ENCODE data around the gene SKAP1. TPM values are rescaled to one million over a fixed set of nuclear protein-coding genes. Genes with fewer than 3 reads are reported as not detected.

The SKAP1 gene
- total RNA-seq, 1 donor from 2014 or later = 0.49 TPM

DNA sequence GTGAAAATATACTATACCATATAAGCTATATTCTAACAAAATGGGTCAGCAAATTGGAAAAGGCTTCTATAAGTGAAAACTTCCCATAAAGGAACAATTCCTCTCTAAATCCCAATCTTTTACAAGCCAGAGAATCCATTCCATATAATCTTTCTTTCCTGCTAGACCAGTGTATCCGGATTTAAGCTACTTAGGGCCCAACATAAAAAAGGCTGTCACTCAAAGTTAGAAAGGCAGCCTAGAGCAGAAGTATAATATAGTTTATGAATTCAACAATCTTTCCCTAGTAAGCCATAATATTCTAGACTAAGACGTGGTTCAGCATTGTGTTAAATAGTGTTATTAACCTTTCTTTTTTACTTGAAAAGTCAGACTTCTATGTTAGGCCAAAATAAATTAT lies 93.0 kb downstream of the SKAP1 start:
- Mint-ChIP-seq H3K27me3 (ENCODE audit: low read depth) (peaks cover 93% of the 10 kb centered on the region), H3K36me3 (ENCODE audit: low read depth) (no peaks in the 10 kb centered on the region), H3K4me3 (no peak overlapping the region), H3K9me3 (no peaks in the 10 kb centered on the region), H3K27ac (ENCODE audit: unreplicated experiment) (no peak overlapping the region), H3K4me1 (no peaks in the 10 kb centered on the region)
- no peak for DNase-seq (ENCODE audit: low read depth, low spot score)
- TF ChIP-seq, protein P1, sequence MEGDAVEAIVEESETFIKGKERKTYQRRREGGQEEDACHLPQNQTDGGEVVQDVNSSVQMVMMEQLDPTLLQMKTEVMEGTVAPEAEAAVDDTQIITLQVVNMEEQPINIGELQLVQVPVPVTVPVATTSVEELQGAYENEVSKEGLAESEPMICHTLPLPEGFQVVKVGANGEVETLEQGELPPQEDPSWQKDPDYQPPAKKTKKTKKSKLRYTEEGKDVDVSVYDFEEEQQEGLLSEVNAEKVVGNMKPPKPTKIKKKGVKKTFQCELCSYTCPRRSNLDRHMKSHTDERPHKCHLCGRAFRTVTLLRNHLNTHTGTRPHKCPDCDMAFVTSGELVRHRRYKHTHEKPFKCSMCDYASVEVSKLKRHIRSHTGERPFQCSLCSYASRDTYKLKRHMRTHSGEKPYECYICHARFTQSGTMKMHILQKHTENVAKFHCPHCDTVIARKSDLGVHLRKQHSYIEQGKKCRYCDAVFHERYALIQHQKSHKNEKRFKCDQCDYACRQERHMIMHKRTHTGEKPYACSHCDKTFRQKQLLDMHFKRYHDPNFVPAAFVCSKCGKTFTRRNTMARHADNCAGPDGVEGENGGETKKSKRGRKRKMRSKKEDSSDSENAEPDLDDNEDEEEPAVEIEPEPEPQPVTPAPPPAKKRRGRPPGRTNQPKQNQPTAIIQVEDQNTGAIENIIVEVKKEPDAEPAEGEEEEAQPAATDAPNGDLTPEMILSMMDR (conservative IDR thresholded peaks at IDR 0.05) = no peak

DNA sequence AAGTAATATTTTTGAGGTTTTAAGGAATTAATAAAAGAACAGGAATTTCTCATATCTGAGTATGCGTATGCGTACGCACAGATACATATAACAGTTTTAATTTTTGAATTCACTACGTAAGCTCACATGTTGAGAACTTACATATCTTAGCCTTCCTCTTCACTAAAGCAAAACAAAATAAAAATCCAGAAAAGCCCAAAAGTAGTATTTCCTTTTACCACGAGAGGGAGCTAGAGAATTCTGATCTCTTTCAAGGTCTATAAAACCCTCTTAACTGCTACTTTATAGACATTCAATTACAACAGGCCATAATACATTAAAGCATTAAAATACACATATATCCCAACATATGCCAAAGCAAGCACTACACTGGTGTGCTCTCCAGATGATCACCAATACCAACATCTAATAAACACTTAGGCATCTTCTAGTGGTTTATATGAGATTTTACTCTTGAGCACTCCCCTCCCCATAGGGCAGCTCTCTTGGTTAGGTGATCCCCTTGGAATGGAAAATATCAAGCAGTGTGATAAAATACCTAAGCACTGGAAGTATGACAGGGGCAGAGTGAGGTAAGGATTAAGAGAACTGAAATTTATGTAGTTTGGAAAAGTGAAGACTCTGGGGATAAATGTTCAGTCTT lies 94.0 kb downstream of the SKAP1 start:
- DNase-seq (ENCODE audit: low read depth, low spot score) = no peak
- Mint-ChIP-seq H3K9me3 (no peaks in the 10 kb centered on the region), H3K36me3 (ENCODE audit: low read depth) (no peaks in the 10 kb centered on the region), H3K4me1 (no peaks in the 10 kb centered on the region), H3K27me3 (ENCODE audit: low read depth) (peaks cover 92% of the 10 kb centered on the region), H3K4me3 (no peak overlapping the region), H3K27ac (ENCODE audit: unreplicated experiment) (no peak overlapping the region)
- TF ChIP-seq, protein P1 (conservative IDR thresholded peaks at IDR 0.05) = peak; percentile 90

DNA sequence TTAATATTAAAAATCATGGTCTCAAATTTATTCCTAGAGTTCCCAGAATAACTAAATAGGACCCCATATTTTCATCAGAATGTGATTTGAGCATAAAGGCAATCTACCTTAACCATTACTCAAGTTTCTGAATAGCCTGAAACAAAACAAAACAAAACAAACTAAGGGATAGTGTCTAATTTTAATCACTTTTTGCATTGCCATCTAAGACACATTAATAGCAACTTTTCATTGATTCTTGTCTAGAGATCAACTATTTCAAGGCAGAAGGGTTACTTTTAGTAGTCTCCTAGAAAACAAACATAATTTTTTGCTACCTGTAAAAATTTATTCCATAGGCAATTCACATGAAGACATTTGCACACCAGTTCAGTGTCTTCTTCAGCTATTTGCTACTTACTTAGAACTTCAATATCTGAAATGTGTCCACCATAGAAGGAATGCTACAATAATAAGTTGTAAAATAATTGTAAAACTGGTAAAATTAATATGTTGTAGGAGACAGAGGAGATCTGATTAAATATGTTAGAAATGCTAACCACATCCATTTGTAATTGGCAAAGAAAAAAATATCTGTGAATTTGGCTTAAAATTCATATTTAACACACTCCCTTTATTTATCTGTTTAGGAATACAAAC lies 94.7 kb downstream of the SKAP1 start:
- Mint-ChIP-seq H3K9me3 (no peaks in the 10 kb centered on the region), H3K27me3 (ENCODE audit: low read depth) (peaks cover 92% of the 10 kb centered on the region), H3K4me3 (no peak overlapping the region), H3K27ac (ENCODE audit: unreplicated experiment) (no peak overlapping the region), H3K4me1 (no peaks in the 10 kb centered on the region), H3K36me3 (ENCODE audit: low read depth) (no peaks in the 10 kb centered on the region)
- no peak for DNase-seq (ENCODE audit: low read depth, low spot score)
- TF ChIP-seq, protein P1 (conservative IDR thresholded peaks at IDR 0.05) = no peak

DNA sequence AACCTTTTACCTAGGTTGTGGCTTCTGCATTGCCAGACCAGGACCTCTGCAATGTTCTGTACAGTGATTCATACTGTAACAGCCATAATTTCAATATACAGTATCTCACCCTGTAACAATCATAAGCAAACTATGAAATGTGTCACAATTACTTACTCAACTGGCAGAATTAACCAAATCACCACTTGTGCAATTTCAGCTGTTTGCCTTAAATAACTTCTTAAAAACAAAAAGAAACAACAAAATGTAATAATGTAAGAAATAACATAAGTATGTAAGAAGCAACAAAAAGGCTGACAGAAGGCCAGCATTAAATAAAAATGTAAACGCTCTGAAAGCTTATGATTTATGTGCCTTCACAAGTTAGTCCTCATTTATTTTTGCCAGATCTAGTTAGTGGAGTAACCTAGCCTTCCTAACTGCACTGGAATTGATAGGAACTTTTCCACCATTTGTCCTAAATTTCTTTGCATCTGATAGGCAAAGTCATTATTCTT lies 96.9 kb downstream of the SKAP1 start:
- Mint-ChIP-seq H3K27ac (ENCODE audit: unreplicated experiment) (no peak overlapping the region), H3K27me3 (ENCODE audit: low read depth) (peaks cover 91% of the 10 kb centered on the region), H3K4me3 (no peak overlapping the region), H3K36me3 (ENCODE audit: low read depth) (no peaks in the 10 kb centered on the region), H3K4me1 (no peaks in the 10 kb centered on the region), H3K9me3 (no peaks in the 10 kb centered on the region)
- TF ChIP-seq, protein P1 (conservative IDR thresholded peaks at IDR 0.05) = no peak
- DNase-seq (ENCODE audit: low read depth, low spot score) = no peak

DNA sequence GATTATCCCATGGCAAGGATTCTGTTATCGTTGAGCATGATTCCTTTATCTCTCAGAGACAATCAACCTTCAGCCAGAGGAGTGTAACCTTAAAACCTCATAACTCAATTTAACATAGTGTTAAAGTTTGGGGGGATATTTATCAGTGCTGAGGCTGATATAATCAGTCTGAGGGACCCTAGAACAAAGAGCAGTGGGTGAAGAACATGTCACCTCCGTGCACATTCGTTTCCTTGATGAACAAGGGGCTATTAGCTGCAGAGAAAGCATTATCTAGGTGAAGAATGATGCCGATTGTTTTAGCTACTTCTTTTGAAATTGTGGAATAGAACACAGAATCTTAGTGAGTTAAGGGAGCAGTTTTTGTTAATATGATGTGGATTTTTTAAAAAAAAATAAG lies 99.1 kb downstream of the SKAP1 start:
- Mint-ChIP-seq H3K4me3 (no peak overlapping the region), H3K9me3 (no peaks in the 10 kb centered on the region), H3K4me1 (no peaks in the 10 kb centered on the region), H3K36me3 (ENCODE audit: low read depth) (no peaks in the 10 kb centered on the region), H3K27ac (ENCODE audit: unreplicated experiment) (no peak overlapping the region), H3K27me3 (ENCODE audit: low read depth) (peaks cover 90% of the 10 kb centered on the region)
- TF ChIP-seq, protein P1 (conservative IDR thresholded peaks at IDR 0.05) = no peak
- no peak for DNase-seq (ENCODE audit: low read depth, low spot score)

Data from neural crest cell (in vitro differentiated cells).